Gastrocnemius medialis (tissue), 4 donors: ENCODE data around the gene KRT7.

Source experiments
- CTCF ChIP-seq, 5 experiments: fragments of 450-650 bp in 3 of 5; fragments of 200-600 bp in 2 of 5; sonication (generic) in 2 of 5; IDR thresholded peaks in 4 of 5; conservative IDR thresholded peaks in 1 of 5; 1 replicate in 4 of 5; 2 replicates in 1 of 5; pipeline ENCODE4 v1.5.1; 2016 to 2019; ENCODE audit warnings: antibody characterized with exemption in 5 of 5, mild to moderate bottlenecking in 3 of 5, moderate library complexity in 3 of 5
- POLR2A ChIP-seq, 2 donors: fragments of 450-650 bp; IDR thresholded peaks; one replicate each; pipeline ENCODE4 v1.6.1; 2017; ENCODE audit warnings: antibody characterized with exemption in 2 of 2, mild to moderate bottlenecking in 2 of 2, moderate library complexity in 2 of 2

DNA sequence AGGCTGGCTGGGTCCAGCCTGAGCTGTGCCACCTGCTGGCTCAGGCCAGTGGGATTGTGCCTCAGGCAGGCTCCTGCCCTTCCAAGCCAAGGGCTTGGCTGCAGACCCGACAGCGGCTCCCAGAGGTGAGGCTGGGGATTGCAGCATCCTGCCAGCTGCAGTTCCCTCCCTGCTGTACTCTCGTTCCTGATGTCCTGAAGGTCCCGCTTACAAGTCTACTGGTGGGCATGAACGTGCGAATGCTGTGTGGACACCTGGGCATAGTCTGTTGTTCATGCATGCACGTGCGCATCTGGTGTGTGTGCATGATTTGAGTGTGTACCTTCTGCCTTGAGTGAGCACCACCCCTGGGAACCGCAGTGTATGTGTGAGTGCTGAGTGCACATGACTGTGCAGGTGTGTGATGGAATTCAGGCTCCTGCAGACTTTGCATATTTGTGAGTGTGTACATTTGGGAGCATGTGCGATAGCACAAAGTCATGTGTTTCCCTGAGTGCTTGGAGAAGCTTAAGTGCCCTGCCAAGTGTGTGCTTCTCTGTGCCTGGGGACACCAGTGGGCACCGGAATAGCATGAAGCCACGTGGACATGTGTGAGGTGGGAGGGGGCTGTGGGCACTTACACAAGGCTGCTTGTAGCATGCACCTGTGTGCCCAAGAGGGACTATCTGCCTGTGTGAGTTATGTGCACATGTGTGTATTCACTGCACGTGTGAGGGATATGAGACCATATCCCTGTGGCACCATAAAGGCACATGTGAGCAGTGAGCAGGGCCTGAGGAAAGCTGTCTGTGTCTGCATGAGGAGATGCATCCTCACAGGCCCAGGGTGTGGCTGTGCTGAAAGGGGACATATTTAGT lies 19.3 kb upstream of the KRT7 start:
- TF ChIP-seq CTCF (IDR thresholded peaks at IDR 0.05 in 4 of 5, conservative IDR thresholded peaks at IDR 0.05 in 1 of 5) (peak; percentile 91 to 98 (median 96)), POLR2A (IDR thresholded peaks at IDR 0.05) (no peak)
